Measurements from ENCODE around the gene EAF2. TPM values are rescaled to one million over a fixed set of nuclear protein-coding genes. Genes with fewer than 3 reads are reported as not detected.
"Not testable (repeated sequence)": the region's sequence is repeated elsewhere in the genome, so short reads cannot be mapped to it uniquely, and the experiment has no call there.

Gene EAF2
- total RNA-seq, 1 experiment from 2014 or later: 0.88 TPM

DNA sequence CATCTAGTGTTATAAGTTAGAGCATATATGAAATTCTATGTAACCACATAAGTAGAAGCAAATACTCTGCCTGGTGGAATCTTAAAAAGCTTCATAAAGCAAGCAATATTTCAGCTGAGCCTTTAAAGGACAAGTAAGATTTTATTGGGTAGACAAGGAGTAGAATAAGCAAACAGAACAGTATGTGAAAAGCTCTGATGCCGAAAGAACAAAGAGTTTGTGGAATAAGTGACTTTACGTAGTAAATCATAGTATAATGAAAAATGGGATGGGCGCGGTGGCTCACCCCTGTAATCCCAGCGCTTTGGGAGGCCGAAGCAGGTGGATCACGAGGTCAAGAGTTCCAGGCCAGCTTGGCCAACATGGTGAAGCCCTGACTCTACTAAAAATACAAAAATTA lies 9.9 kb downstream of the EAF2 start:
- in situ Hi-C loops (cut with HindIII; ENCODE audit: low pct_unique_long_range_greater_than_20kb, low sequenced_read_pairs): no loop called here
- DNase-seq (ENCODE audit: low read depth): no peak

DNA sequence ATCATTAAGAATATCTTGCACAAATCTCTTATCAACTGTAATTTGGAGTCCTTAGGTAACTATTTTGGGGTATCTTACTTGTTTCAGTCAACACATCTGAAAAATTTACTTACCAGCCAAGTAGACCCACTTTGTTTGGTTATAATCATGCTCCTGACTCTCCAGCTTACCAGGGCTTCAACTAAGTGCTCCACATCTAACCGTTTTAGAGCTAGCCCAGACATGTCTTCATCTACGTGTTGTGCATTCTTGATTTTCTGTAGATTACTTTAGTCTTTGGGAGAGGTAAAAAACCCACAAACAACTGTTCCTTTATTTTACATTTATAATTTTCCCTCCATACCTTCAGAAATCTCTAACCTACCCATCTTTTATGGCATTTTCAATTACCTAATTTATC lies 17.2 kb downstream of the EAF2 start:
- no peak for DNase-seq (ENCODE audit: low read depth)
- in situ Hi-C loops (cut with HindIII; ENCODE audit: low pct_unique_long_range_greater_than_20kb, low sequenced_read_pairs): no loop called here

DNA sequence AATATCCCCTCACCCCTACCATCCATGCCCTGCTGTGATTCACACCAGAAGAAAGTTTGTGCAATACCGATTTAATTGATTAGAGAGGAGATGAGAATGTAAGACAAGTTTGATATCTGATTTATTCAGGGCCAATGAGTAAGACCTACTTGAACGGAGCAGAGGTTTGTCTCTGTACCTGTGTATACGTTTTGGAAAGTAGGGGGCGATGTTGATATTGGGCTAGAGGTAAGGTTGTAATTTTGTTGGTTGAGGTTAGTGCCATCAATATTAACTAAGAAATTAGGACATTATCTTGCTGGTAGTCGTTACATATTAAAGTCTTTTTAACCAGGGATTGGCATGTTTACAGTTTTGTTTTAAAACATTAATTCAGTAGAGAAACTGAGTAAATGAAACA lies 20.5 kb downstream of the EAF2 start:
- in situ Hi-C loops (cut with HindIII; ENCODE audit: low pct_unique_long_range_greater_than_20kb, low sequenced_read_pairs): no loop called here
- no peak for DNase-seq (ENCODE audit: low read depth)

DNA sequence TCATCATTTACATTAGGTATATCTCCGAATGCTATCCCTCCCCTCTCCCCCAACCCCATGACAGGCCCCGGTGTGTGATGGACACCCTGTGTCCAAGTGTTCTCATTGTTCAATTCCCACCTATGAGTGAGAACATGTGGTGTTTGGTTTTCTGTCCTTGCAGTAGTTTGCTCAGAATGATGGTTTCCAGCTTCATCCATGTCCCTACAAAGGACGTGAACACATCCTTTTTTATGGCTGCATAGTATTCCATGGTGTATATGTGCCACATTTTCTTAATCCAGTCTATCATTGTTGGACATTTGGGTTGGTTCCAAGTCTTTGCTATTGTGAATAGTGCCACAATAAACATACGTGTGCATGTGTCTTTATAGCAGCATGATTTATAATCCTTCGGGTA lies 22.8 kb downstream of the EAF2 start:
- in situ Hi-C loops (cut with HindIII; ENCODE audit: low pct_unique_long_range_greater_than_20kb, low sequenced_read_pairs); DNase-seq (ENCODE audit: low read depth): not testable (repeated sequence)

DNA sequence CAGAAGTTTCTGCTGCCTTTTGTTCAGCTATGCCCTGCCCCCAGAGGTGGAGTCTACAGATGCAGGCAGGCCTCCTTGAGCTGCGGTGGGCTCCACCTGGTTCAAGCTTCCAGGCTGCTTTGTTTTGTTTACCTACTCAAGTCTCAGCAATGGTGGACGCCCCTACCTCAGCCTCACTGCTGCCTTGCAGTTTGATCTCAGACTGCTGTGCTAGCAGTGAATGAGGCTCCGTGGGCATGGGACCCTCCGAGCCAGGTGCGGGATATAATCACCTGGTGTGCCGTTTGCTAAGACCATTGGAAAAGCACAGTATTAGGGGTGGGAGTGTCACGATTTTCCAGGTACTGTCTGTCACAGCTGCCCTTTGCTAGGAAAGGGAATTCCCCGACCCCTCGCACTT lies 28.2 kb downstream of the EAF2 start:
- DNase-seq (ENCODE audit: low read depth); in situ Hi-C loops (cut with HindIII; ENCODE audit: low pct_unique_long_range_greater_than_20kb, low sequenced_read_pairs): not testable (repeated sequence)

GRCh38 chr3:121863801-121864200 lies 28.8 kb downstream of the EAF2 start:
- in situ Hi-C loops (cut with HindIII; ENCODE audit: low pct_unique_long_range_greater_than_20kb, low sequenced_read_pairs): no loop called here

DNA sequence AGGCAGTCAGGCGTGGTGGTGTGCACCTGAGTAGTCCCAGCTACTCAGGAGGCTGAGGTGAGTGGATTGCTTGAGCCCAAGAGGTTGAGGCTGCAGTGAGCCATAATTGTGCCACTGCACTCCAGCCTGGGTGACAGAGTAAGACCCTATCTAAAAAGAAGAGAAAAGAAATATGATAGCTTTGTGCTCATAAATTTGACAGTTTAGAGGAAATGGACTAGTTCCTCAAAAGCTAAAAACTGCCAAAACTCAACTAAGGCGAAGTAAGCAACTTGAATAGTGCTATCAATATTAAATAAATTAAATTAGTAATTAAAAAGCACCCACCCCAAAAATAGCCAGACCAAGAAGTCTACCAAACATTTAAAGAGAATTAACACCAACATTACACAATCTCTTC lies 34.7 kb downstream of the EAF2 start:
- DNase-seq (ENCODE audit: low read depth): no peak
- in situ Hi-C loops (cut with HindIII; ENCODE audit: low pct_unique_long_range_greater_than_20kb, low sequenced_read_pairs): no loop called here

More at GRCh38 chr3:121863801-121864200, 28.8 kb downstream of the EAF2 start:
- DNase-seq (ENCODE audit: low read depth): no peak

DNA sequence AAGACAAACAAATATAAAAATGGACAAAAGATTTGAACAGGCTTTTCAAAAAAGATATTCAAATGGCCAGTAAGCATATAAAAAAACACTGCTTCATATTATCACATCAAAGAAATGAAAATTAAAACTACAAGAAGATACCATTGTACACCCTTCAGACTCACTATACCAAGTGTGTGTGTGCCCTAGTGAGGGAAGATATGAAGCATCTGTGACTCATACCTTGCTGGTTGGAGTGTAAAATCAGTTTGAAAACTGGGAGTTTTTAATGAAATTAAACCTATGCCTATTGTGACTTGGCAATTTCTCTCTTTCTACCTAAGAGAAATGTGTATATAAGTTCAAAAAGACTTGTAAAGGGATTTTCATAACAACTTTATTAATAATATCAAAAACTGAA lies 35.7 kb downstream of the EAF2 start:
- DNase-seq (ENCODE audit: low read depth): no peak
- in situ Hi-C loops (cut with HindIII; ENCODE audit: low pct_unique_long_range_greater_than_20kb, low sequenced_read_pairs): no loop called here

DNA sequence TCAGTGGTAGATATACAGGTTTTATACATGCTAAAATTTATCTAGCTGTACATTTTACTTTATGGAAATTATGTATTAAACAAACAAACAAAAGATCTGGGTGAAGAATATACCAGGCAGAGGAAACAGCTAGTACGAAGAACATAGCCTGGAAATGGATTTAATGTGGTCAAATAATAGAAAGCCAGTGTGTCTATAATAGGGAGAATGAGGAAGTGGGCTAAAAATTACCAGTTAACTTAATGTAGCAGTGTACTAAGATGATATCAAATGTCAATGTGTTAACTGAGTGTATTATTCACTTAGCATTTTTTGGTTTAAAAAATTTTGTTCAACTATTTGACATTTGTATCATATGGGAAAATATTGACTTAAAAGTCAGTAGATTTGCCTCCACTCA lies 36.4 kb downstream of the EAF2 start:
- in situ Hi-C loops (cut with HindIII; ENCODE audit: low pct_unique_long_range_greater_than_20kb, low sequenced_read_pairs): no loop called here
- no peak for DNase-seq (ENCODE audit: low read depth)

DNA sequence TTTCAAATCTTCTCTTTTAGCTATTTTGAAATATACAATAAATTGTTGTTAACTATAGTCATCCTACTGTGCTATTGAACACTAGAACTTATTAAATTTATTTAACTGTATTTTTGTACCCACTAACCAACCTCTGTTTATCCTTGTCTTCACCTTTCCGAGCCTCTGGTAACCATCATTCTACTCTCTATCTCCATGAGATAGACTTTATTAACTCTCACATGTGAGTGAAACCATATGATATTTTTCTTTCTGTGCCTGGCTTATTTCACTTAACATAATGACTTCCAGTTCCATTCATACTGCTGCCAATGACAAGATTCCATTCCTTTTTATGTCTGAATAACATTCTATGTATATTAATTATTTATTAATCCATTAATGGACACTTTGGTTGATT lies 43.4 kb downstream of the EAF2 start:
- DNase-seq (ENCODE audit: low read depth): no peak
- in situ Hi-C loops (cut with HindIII; ENCODE audit: low pct_unique_long_range_greater_than_20kb, low sequenced_read_pairs): no loop called here

- DNase-seq (ENCODE audit: low read depth): no peak
- in situ Hi-C loops (cut with HindIII; ENCODE audit: low pct_unique_long_range_greater_than_20kb, low sequenced_read_pairs): no loop called here
Observed at GRCh38 chr3:121883507-121883906, 48.5 kb downstream of the EAF2 start.

DNA sequence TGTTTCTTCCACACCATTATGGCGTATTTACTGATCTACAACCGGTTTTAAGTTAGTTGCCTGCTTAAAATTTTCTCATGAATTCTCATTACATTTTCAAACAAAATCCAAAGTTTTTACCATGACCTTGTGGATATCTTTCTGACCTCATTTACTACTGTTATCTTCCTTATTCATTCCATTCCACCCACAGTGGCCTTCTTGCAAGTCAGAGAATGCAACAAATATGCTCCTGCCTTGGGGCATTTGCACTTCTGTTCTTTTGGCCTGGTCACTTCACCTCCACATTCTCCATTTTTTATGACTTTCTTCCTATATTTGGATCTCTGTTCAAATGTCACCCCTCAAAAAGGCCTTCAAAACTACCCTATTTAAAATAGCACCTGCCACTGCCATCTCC lies 50.4 kb downstream of the EAF2 start:
- DNase-seq (ENCODE audit: low read depth): no peak
- in situ Hi-C loops (cut with HindIII; ENCODE audit: low pct_unique_long_range_greater_than_20kb, low sequenced_read_pairs): no loop called here

DNA sequence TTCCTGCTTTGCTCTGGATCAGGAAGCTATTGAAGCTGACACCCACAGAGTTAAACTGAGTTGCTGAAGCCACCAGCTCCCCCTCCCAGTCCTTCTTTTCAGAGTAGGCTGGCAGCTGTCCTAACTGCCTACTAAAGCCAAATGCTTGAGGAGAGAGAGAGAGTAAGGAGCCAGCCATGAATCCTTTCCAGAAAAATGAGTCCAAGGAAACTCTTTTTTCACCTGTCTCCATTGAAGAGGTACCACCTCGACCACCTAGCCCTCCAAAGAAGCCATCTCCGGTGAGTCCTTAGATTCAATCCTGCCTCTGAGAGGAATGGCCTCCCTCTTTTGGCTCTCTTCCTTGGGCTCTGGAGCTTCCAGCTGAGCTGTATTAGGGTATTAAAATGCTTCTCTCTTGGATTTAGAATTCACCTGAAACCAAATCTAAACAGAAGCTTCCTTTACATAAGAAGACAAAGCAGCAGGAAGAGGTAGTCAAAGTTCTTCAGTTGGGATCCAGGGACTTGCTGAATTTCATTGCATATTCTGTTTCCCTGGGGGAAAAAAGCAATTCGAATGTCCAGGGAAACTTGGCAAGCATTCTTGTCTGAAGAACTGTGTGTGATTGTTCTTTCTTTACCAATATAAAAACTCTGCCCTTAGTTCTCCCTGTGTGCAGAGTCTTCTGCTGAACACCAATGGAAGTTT lies 59.4 kb downstream of the EAF2 start, which contains the start of gene SLC15A2:
Gene SLC15A2, plus strand, starts transcription at position 101 of the 690 bp plus-strand sequence. Its CDS starts 76 bp downstream, at position 177.
- DNase-seq (ENCODE audit: low read depth): no peak
- in situ Hi-C loops (cut with HindIII; ENCODE audit: low pct_unique_long_range_greater_than_20kb, low sequenced_read_pairs): no loop called here

DNA sequence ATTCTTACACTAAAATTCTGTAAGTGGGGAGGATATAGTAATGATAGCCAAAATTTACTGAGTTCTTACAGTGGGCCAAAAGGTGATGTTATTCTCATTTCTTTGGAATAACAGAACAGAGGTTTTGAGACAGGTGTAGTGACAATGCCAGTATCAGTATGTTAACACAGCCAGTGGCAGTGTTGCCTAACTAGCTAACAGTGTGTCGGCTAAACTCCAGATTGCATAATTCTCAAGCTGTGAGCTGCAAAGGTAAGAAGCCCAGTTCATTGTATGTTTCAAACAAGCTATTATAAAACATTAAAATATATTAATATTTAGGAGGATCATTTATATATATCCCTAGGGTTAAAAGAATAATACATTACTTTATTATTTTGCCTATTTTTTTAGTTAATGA lies 60.1 kb downstream of the EAF2 start:
- no peak for DNase-seq (ENCODE audit: low read depth)
- in situ Hi-C loops (cut with HindIII; ENCODE audit: low pct_unique_long_range_greater_than_20kb, low sequenced_read_pairs): no loop called here

GRCh38 chr3:121895736-121896135 lies 60.7 kb downstream of the EAF2 start:
- in situ Hi-C loops (cut with HindIII; ENCODE audit: low pct_unique_long_range_greater_than_20kb, low sequenced_read_pairs): no loop called here
- no peak for DNase-seq (ENCODE audit: low read depth)

DNA sequence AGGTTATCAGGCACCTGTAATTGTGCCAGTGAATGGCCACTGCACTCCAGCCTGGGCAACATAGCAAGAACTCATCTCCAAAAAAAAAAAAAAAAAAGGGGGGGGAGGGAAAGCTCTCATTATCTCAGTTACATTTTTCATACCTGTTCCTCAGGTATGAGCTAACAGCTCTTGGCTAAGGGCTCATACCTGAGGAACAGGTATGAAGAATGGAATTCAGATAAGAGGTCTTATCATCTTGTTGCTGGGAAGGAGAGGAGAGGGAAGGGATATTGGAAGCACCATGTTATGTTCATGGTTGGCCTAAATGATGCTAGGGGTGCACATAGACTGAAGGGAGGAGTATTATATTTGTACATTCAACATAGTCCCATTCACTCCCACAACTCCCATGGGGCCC lies 61.8 kb downstream of the EAF2 start:
- in situ Hi-C loops (cut with HindIII; ENCODE audit: low pct_unique_long_range_greater_than_20kb, low sequenced_read_pairs): no loop called here
- no peak for DNase-seq (ENCODE audit: low read depth)

DNA sequence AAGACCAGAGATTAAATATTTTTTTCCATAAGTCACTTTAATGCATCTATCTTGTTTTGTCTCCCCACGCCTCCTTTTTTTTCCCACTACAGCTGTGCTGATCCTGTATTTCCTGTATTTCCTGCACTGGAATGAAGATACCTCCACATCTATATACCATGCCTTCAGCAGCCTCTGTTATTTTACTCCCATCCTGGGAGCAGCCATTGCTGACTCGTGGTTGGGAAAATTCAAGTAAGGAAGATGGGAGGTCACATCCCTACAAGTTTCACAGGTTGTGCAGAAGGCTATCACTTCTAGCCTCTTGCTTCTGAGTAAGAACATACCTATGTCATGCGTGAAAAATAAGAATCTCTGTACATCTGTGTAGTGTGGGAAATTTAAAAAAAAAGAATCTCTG lies 62.3 kb downstream of the EAF2 start:
- in situ Hi-C loops (cut with HindIII; ENCODE audit: low pct_unique_long_range_greater_than_20kb, low sequenced_read_pairs): no loop called here
- no peak for DNase-seq (ENCODE audit: low read depth)

DNA sequence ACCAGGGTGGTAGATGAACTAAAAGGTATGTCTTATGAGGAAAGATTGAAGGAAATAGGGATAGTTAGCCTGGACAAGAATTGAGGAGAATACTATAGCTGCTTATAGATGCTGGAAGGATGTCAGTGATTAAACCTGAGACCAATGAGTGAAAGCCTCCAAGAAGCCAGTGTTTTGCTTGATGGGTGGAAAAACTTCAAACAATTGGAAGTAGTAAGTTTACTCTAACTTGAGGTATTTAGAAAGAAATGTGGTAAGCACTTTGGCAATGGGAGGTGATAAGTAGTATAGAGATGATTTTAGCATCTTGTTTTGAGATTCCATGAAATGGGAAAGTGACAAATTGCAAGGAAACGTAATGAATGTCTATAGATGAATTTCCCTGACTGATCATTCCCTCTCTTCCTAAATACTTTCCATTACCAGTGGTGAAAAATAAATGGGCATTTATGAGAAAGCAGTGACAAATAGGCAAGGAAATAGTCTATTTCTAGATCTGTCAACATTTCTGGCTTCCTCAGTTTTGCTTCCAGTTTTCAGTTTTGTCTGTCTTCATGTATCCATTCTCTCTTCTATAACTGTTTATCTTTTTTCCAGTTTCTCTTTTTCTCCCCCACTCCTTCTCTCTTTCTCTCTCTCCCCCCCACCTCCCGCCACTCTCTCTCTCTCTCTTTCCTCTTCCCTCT lies 78.4 kb downstream of the EAF2 start:
- in situ Hi-C loops (cut with HindIII; ENCODE audit: low pct_unique_long_range_greater_than_20kb, low sequenced_read_pairs): no loop called here
- no peak for DNase-seq (ENCODE audit: low read depth)

DNA sequence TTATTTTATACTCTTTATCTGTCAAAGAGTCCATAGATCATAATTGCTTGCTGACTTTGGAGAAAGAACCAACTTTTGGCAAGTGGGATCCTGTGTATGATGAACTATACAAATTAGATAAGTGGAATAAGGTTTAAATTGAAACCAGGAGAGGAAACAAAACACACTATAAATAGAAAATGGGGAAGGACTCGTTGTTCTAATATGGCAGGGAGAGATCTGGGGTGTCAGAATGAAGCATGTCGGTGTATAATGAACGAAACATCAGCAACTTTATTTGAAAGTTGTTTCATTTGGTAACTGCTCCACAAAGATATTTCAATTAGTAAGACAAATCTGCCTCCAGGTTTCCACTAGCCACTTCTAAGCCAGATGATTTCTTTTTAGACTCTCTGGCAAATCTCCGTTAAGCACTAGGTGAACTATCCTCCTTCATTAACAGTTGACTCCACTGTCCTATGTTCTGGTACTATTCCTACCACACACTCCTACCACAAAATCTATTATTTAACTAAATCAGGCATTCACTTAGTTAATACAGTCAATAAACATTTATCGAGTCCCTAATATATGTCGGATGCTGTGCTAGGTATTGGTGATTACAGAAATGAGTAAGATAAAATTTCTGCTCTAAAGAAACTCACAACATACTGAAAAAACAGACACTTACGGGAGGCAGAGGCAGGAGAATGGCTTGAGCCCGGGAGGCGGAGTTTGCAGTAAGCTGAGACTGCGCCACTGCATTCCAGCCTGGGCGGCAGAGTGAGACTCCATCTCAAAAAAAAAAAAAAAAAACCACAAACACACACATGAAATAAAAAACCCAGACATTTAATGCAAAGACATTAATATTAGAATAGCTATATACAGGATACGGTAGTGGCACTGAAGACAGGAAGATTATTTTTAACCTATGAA lies 79.3 kb downstream of the EAF2 start:
- no peak for DNase-seq (ENCODE audit: low read depth)
- in situ Hi-C loops (cut with HindIII; ENCODE audit: low pct_unique_long_range_greater_than_20kb, low sequenced_read_pairs): no loop called here

Data from Caki2 (cell line).